ENCODE data around the gene STAP2. TPM values are rescaled to one million over a fixed set of nuclear protein-coding genes. Genes with fewer than 3 reads are reported as not detected.
A peak's percentile ranks its signal among the peaks of the same experiment; 100 is the strongest.

STAP2 gene
- total and polyA plus RNA-seq, 10 of the 15 experiments (the other 5 are each of a cell fraction or from before 2014, with no cell fraction given), result 0.84 to 22.4 (median 15.2) TPM

DNA sequence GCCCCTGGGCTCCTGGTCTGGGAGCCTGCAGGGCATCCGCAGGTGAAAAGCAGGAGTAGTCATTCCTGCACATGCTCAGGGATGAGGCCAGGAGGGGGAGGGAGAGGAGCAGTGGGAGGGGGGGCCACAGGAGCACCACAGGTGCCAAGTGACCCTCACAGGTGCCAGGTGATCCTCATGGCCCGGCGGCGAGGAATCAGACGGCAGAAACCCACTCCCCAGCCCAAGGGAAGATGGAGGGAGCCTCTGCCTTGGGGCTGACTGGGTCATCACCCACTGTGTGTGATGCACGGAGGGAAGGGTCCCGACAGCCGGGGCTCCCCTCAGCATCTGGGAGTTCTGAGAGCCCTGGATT is 34.4 kb upstream of the STAP2 start:
- TF ChIP-seq, protein P1, sequence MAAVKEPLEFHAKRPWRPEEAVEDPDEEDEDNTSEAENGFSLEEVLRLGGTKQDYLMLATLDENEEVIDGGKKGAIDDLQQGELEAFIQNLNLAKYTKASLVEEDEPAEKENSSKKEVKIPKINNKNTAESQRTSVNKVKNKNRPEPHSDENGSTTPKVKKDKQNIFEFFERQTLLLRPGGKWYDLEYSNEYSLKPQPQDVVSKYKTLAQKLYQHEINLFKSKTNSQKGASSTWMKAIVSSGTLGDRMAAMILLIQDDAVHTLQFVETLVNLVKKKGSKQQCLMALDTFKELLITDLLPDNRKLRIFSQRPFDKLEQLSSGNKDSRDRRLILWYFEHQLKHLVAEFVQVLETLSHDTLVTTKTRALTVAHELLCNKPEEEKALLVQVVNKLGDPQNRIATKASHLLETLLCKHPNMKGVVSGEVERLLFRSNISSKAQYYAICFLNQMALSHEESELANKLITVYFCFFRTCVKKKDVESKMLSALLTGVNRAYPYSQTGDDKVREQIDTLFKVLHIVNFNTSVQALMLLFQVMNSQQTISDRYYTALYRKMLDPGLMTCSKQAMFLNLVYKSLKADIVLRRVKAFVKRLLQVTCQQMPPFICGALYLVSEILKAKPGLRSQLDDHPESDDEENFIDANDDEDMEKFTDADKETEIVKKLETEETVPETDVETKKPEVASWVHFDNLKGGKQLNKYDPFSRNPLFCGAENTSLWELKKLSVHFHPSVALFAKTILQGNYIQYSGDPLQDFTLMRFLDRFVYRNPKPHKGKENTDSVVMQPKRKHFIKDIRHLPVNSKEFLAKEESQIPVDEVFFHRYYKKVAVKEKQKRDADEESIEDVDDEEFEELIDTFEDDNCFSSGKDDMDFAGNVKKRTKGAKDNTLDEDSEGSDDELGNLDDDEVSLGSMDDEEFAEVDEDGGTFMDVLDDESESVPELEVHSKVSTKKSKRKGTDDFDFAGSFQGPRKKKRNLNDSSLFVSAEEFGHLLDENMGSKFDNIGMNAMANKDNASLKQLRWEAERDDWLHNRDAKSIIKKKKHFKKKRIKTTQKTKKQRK (IDR thresholded peaks at IDR 0.05; ENCODE audit: low read depth, low read length), result no peak
- no peak for TF ChIP-seq FOXK2 (IDR thresholded peaks at IDR 0.05)
- no peak for TF ChIP-seq RAD51 (IDR thresholded peaks at IDR 0.05)
- TF ChIP-seq, protein P2, sequence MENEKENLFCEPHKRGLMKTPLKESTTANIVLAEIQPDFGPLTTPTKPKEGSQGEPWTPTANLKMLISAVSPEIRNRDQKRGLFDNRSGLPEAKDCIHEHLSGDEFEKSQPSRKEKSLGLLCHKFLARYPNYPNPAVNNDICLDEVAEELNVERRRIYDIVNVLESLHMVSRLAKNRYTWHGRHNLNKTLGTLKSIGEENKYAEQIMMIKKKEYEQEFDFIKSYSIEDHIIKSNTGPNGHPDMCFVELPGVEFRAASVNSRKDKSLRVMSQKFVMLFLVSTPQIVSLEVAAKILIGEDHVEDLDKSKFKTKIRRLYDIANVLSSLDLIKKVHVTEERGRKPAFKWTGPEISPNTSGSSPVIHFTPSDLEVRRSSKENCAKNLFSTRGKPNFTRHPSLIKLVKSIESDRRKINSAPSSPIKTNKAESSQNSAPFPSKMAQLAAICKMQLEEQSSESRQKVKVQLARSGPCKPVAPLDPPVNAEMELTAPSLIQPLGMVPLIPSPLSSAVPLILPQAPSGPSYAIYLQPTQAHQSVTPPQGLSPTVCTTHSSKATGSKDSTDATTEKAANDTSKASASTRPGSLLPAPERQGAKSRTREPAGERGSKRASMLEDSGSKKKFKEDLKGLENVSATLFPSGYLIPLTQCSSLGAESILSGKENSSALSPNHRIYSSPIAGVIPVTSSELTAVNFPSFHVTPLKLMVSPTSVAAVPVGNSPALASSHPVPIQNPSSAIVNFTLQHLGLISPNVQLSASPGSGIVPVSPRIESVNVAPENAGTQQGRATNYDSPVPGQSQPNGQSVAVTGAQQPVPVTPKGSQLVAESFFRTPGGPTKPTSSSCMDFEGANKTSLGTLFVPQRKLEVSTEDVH (IDR thresholded peaks at IDR 0.05; ENCODE audit: low read depth, partially characterized antibody), result no peak
- no peak for TF ChIP-seq TARDBP (IDR thresholded peaks at IDR 0.05; ENCODE audit: borderline replicate concordance)
- TF ChIP-seq, protein P3, sequence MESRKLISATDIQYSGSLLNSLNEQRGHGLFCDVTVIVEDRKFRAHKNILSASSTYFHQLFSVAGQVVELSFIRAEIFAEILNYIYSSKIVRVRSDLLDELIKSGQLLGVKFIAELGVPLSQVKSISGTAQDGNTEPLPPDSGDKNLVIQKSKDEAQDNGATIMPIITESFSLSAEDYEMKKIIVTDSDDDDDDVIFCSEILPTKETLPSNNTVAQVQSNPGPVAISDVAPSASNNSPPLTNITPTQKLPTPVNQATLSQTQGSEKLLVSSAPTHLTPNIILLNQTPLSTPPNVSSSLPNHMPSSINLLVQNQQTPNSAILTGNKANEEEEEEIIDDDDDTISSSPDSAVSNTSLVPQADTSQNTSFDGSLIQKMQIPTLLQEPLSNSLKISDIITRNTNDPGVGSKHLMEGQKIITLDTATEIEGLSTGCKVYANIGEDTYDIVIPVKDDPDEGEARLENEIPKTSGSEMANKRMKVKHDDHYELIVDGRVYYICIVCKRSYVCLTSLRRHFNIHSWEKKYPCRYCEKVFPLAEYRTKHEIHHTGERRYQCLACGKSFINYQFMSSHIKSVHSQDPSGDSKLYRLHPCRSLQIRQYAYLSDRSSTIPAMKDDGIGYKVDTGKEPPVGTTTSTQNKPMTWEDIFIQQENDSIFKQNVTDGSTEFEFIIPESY (IDR thresholded peaks at IDR 0.05), result no peak
- RAD21 ChIA-PET (ENCODE audit: unreplicated experiment), result no interaction called here
- Histone ChIP-seq H3K4me3 (no peak overlapping the region), H3K9me3 (replicated peaks; ENCODE audit: control insufficient read depth, insufficient read depth, low read length) (no peaks in the 10 kb centered on the region), H3K79me2 (ENCODE audit: control insufficient read depth, insufficient read depth, low read length) (peaks cover 96% of the 10 kb centered on the region), H3K27ac (ENCODE audit: control insufficient read depth, insufficient read depth) (peak overlapping the region; percentile 24), H3K27me3 (replicated peaks in 1 of 2; ENCODE audit: control insufficient read depth in 2 of 2, insufficient read depth in 2 of 2, low read length in 1 of 2) (no peaks in the 10 kb centered on the region), H3K9ac (ENCODE audit: control insufficient read depth, insufficient read depth, low read length) (no peak overlapping the region), H3K4me2 (ENCODE audit: control insufficient read depth, insufficient read depth) (peak overlapping the region; percentile 42; the same call in 1 of the 2 replicates), H2AFZ (ENCODE audit: control insufficient read depth, low read depth, low read length) (no peak overlapping the region), H3K4me1 (ENCODE audit: control insufficient read depth, insufficient read depth, low read length) (peaks cover 91% of the 10 kb centered on the region), H3K36me3 (ENCODE audit: control insufficient read depth in 2 of 2, insufficient read depth in 2 of 2, low read length in 1 of 2) (peaks cover 12 to 19% of the 10 kb centered on the region in 2 experiments; a peak in 3 of 4 replicates), H4K20me1 (ENCODE audit: control insufficient read depth, insufficient read depth) (no peaks in the 10 kb centered on the region)
- in situ Hi-C loops (cut with MboI), result no loop called here
- BruUV-seq (replicated peaks), result no TSS peak
- ATAC-seq (no peak), DNase-seq (ENCODE audit: low read depth, low spot score) (no peak), FAIRE-seq (no peak)
- SMC1A ChIA-PET (ENCODE audit: uncharacterized antibody, unreplicated experiment), result no interaction called here
- POLR2A ChIA-PET, result no interaction called here
- CTCF ChIA-PET, result interaction anchor here (0.6 to 1.4 kb wide), 2 partner anchors 21 to 1400 kb away, joined by 3 read pairs; no protein-coding TSS in a partner anchor
- intact Hi-C loops (cut with micrococcal nuclease; ENCODE audit: unreplicated experiment), result no loop called here
- WGBS (ENCODE audit: insufficient coverage, insufficient replicate concordance, low lambda C conversion rate, missing lambda C conversion rate), result 78% methylated on average over 8 of the region's 8 CpGs

All from GM12878 (cell line).